ENCODE data around the gene USP37.

The USP37 gene

DNA sequence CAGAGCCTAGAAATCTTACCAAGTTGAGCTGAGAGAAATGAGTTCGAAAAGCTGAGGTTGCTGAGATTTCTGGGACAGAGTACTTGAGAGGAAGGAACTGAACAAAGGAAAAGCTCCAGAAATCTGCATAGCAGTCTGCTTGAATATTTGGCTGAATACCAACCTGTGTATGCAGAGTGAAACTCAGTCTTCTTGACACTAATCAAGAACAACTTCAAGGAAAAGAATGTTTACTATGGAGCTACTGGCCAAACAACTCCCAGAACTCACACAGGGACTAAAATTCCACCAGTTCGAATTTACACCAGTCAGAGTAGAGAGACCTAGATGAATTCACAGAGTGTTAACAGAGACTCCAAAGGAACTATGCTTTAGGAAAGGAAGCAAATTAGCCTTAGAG is 66.5 kb downstream of the USP37 start:
- TF ChIP-seq, protein P1, sequence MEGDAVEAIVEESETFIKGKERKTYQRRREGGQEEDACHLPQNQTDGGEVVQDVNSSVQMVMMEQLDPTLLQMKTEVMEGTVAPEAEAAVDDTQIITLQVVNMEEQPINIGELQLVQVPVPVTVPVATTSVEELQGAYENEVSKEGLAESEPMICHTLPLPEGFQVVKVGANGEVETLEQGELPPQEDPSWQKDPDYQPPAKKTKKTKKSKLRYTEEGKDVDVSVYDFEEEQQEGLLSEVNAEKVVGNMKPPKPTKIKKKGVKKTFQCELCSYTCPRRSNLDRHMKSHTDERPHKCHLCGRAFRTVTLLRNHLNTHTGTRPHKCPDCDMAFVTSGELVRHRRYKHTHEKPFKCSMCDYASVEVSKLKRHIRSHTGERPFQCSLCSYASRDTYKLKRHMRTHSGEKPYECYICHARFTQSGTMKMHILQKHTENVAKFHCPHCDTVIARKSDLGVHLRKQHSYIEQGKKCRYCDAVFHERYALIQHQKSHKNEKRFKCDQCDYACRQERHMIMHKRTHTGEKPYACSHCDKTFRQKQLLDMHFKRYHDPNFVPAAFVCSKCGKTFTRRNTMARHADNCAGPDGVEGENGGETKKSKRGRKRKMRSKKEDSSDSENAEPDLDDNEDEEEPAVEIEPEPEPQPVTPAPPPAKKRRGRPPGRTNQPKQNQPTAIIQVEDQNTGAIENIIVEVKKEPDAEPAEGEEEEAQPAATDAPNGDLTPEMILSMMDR (IDR thresholded peaks at IDR 0.05; ENCODE audit: borderline replicate concordance, insufficient read depth, low read depth, low read length) = no peak
- no peak overlapping the region for H3K4me3 ChIP-seq (ENCODE audit: low read depth, low read length)

DNA sequence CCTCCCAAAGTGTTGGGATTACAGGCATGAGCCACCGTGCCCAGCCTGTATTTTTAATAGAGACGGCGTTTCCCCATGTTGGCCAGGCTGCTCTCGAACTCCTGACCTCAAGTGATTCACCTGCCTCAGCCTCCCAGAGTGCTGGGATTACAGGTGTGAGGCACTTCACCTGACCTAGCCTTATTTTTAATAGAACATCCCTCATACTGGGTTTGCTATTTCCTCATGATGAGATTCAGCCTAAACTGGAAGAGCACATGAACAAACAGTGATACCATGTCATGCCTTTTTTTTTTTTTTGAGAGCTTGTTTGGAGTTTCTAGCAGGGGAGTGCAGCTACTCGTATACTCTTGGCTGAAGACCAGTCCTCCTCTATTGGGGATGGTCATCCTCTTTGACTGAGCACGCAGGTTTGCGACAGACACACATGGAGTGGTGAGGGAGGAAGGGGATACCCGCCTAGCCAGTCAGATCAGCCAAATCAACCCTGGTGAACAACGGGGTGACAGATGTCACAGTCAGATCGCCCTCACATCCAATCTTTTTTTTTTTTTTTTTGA is 67.6 kb downstream of the USP37 start:
- TF ChIP-seq, protein P1 (IDR thresholded peaks at IDR 0.05; ENCODE audit: borderline replicate concordance, insufficient read depth, low read depth, low read length) = no peak
- no peak overlapping the region for H3K4me3 ChIP-seq (ENCODE audit: low read depth, low read length)

DNA sequence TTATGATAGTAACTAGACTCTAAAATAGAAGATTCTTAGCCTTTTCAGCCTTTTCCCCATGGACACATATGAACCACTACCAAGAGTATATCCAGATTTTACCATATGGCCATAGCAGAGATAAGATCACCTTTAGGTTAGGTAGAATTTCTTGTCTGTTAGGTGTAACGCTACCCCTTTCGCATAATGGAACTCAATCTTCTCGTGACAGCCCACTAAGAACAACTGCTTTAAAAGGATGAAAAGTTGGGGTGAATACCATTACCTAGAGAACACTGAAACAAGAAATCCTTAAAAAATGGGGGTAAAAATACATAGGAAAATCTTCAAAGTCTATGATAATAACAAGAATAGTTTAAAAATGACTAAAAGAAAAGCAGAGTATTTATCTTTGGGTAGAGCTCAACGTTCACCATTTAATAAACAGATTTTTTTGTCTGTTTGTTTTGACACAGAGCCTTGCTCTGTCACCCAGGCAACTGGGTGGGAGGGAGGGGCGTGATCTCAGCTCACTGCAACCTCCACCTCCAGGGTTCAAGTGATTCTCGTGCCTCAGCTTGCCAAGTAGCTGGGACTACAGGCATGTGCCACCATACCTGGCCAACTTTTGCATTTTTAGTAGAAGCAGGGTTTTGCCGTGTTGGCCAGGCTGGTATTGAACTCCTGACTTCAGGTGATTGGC is 82.0 kb downstream of the USP37 start:
- TF ChIP-seq, protein P1 (IDR thresholded peaks at IDR 0.05; ENCODE audit: borderline replicate concordance, insufficient read depth, low read depth, low read length) = no peak

DNA sequence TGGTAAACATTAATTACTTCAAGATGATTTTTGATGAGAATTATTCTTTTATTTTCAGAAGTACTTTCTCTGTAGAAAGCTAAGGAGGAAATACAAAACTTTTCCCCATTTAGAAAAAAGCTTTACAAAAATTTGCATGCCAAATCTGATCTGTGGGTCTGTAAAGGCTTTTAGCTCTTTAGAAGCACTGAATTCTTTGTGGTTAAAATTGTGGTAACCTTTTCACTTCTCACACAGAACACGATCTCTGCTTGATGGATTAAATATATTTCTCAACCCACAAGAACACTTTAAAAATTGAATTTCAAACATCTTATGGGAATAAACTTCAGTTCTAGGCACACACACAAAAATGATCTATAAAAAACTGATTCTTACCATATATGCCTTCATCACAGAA is 85.5 kb downstream of the USP37 start:
- no peak overlapping the region for H3K4me3 ChIP-seq (ENCODE audit: low read depth, low read length)
- TF ChIP-seq, protein P1 (IDR thresholded peaks at IDR 0.05; ENCODE audit: borderline replicate concordance, insufficient read depth, low read depth, low read length) = no peak

More for the DNA sequence above, 82.0 kb downstream of the USP37 start:
- H3K4me3 ChIP-seq (ENCODE audit: low read depth, low read length) = no peak overlapping the region

DNA sequence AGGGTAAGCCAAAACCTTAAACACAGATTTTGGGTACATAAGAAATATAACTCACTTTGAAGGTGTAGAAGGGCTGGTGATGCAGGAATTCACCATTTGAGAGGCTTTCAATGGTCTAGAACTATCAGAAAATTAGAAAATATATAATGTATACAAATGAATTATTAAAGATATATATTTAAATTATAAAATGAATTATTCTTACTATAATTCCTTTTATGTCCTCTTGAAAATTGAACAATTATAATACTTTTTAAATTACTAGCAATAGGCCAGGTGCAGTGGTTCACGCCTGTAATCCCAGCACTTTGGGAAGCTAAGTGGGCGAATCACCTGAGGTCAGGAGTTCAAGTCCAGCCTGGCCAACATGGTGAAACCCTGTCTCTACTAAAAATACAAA is 88.6 kb downstream of the USP37 start:
- no peak overlapping the region for H3K4me3 ChIP-seq (ENCODE audit: low read depth, low read length)
- TF ChIP-seq, protein P1 (IDR thresholded peaks at IDR 0.05; ENCODE audit: borderline replicate concordance, insufficient read depth, low read depth, low read length) = no peak

DNA sequence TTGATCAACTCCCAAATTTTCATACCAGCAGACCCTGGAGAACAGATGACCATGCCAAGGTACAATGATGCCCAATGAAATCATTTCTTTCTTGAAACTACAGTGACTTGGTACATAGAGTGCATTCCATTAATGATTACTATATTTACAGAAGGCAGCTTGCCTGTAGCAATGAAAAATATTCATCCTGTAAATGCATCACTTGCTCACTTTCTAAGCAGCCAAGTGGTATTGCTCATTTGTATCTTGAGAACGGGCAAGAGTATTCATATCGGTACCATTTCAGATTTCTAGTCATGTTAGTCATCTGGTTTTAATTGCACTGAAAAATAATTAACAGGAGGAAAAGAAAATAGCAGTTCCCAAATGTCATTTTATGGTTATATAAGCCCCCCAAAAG is 89.6 kb downstream of the USP37 start:
- TF ChIP-seq, protein P1 (IDR thresholded peaks at IDR 0.05; ENCODE audit: borderline replicate concordance, insufficient read depth, low read depth, low read length) = no peak
- H3K4me3 ChIP-seq (ENCODE audit: low read depth, low read length) = no peak overlapping the region

DNA sequence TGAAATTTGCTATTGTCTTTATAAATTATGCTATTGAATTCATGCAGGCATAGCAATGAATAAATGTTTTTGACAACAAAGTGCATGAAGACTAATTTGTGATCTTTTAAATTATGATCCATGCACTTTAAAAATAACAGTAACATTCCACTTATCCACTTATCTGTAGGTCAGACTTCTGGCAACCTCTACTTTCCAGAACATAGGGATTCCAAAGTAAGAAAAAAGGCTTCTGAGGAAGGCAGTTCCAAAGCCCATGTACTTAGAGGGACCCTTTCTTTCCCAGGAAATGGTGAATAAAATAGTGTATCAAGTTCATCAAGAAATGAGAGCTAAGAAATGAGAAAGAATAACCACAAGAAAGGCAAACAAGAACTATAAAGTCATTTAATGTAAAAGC is 90.9 kb downstream of the USP37 start:
- no peak overlapping the region for H3K4me3 ChIP-seq (ENCODE audit: low read depth, low read length)
- TF ChIP-seq, protein P1 (IDR thresholded peaks at IDR 0.05; ENCODE audit: borderline replicate concordance, insufficient read depth, low read depth, low read length) = no peak
